Measurements from ENCODE around the gene CASP8.

CASP8 gene

GRCh38 chr2:201244829-201245228 lies 15.5 kb upstream of the CASP8 start:
- no peak for DNase-seq

GRCh38 chr2:201246280-201246679 lies 14.1 kb upstream of the CASP8 start:
- no peak for DNase-seq

GRCh38 chr2:201248288-201248844 lies 12.0 kb upstream of the CASP8 start:
- DNase-seq, result no peak

GRCh38 chr2:201249889-201250288 lies 10.4 kb upstream of the CASP8 start:
- no peak for DNase-seq

- DNase-seq, result no peak
These were observed 9.6 kb upstream of the CASP8 start for GRCh38 chr2:201250741-201251140.

GRCh38 chr2:201254081-201254730 lies 6.1 kb upstream of the CASP8 start:
- DNase-seq, result no peak

- DNase-seq, result no peak
These were observed 4.8 kb upstream of the CASP8 start for GRCh38 chr2:201255408-201256033.

GRCh38 chr2:201256082-201256481 lies 4.3 kb upstream of the CASP8 start:
- no peak for DNase-seq

- no peak for DNase-seq
These were observed 2.9 kb upstream of the CASP8 start for GRCh38 chr2:201257381-201257955.

GRCh38 chr2:201257956-201258665 lies 2.2 kb upstream of the CASP8 start:
- no peak for DNase-seq

GRCh38 chr2:201258666-201259615 lies 1.4 kb upstream of the CASP8 start:
- DNase-seq, result no peak

GRCh38 chr2:201261471-201261870 lies 1.1 kb downstream of the CASP8 start:
- DNase-seq, result no peak

- DNase-seq, result no peak
These were observed 1.6 kb downstream of the CASP8 start for GRCh38 chr2:201261906-201262305.

- no peak for DNase-seq
These were observed 2.4 kb downstream of the CASP8 start for GRCh38 chr2:201262718-201263117.

GRCh38 chr2:201263779-201264178 lies 3.4 kb downstream of the CASP8 start:
- DNase-seq, result no peak

- no peak for DNase-seq
These were observed 4.3 kb downstream of the CASP8 start for GRCh38 chr2:201264472-201265173.

GRCh38 chr2:201266629-201267028 lies 6.3 kb downstream of the CASP8 start:
- DNase-seq, result no peak

GRCh38 chr2:201267278-201268030 lies 7.1 kb downstream of the CASP8 start:
- no peak for DNase-seq

GRCh38 chr2:201269764-201270163 lies 9.4 kb downstream of the CASP8 start:
- no peak for DNase-seq

- no peak for DNase-seq
These were observed 10.1 kb downstream of the CASP8 start for GRCh38 chr2:201270293-201271001.

Data from NCI-H446 (cell line).